Articular chondrocyte of knee joint (primary cell): ENCODE results near the gene AGAP5. TPM values are rescaled to one million over a fixed set of nuclear protein-coding genes. Genes with fewer than 3 reads are reported as not detected.

ENCODE experiments used
- small RNA-seq: library from RNA; depleted of rRNA; stranded (forward); fragments of <200 nt; gene quantifications from one replicate; pipeline ENCODE3, GENCODE V24; 2012
- total RNA-seq: library from RNA; depleted of rRNA; stranded (reverse); fragments of >200 nt; gene quantifications from 2 replicates; pipeline ENCODE4 v1.2.3, GENCODE V29; 2012

AGAP5 gene
- 3.6 and 4.7 TPM in 2 replicates for total RNA-seq

GRCh38 chr10:73697675-73698159 is at the start of gene AGAP5:
Gene AGAP5 (minus strand): TSS chr10:73698109. CDS start chr10:73697755, 354 bp downstream.

GRCh38 chr10:73743905-73744663 is 46.2 kb upstream of the AGAP5 start, which contains the start of gene SEC24C:
Gene SEC24C (plus strand): TSS chr10:73744372. CDS start chr10:73746833, 2,461 bp downstream.

GRCh38 chr10:73655990-73656298 is 42.0 kb downstream of the AGAP5 start, which contains the start of gene SYNPO2L:
Gene SYNPO2L (minus strand): TSS chr10:73656029. CDS start chr10:73655922, 107 bp downstream.

GRCh38 chr10:73641328-73642060 is 56.4 kb downstream of the AGAP5 start, which contains the start of gene MYOZ1:
Gene MYOZ1 (minus strand): TSS chr10:73641474. CDS start chr10:73640017, 1,457 bp downstream.

Small RNA genes within 50 kb of the gene (small RNA-seq; reads per million reads assigned to genes)
- not detected for gene AC022400.4
- not detected for gene RNA5SP320

Other genes with a start within 250 kb of the AGAP5 start
- gene PPP3CB, start 202.1 kb downstream of the AGAP5 start, total RNA-seq = 48.3 and 54.6 TPM in 2 replicates
- gene USP54, start 106.8 kb downstream of the AGAP5 start, total RNA-seq = 12.8 and 16.1 TPM in 2 replicates
- gene MYOZ1, start 56.6 kb downstream of the AGAP5 start, total RNA-seq = 0.26 and 0.32 TPM in 2 replicates
- gene SYNPO2L, start 42.1 kb downstream of the AGAP5 start, total RNA-seq = not detected in 2 replicates
- gene SEC24C, start 46.3 kb upstream of the AGAP5 start, total RNA-seq = 47.0 and 49.2 TPM in 2 replicates
- 18.0 and 18.2 TPM in 2 replicates for gene CHCHD1, start 83.9 kb upstream of the AGAP5 start, total RNA-seq
- 50.2 and 60.4 TPM in 2 replicates for gene ZSWIM8, start 87.5 kb upstream of the AGAP5 start, total RNA-seq
- 18.3 and 20.4 TPM in 2 replicates for gene NDST2, start 113.5 kb upstream of the AGAP5 start, total RNA-seq
- gene CAMK2G, start 176.4 kb upstream of the AGAP5 start, total RNA-seq = 17.7 and 20.1 TPM in 2 replicates
- gene PLAU, start 213.0 kb upstream of the AGAP5 start, total RNA-seq = 40.5 and 42.2 TPM in 2 replicates